Left lung (tissue), 10 donors: Measurements from ENCODE around the gene EFNA1. TPM values are rescaled to one million over a fixed set of nuclear protein-coding genes. Genes with fewer than 3 reads are reported as not detected.

Experiments
- ATAC-seq: fragments of 200-7000 bp; cut with Tn5 transposase; one replicate; pipeline ENCODE4 v1.9.1; 2020; ENCODE audit warnings: moderate library complexity
- DNase-seq, 4 donors: peaks; one replicate each; pipeline ENCODE4 v3.0.0-alpha.2; 2013 to 2020
- H3K27ac ChIP-seq, 2 donors: fragments of 200-600 bp; sonication (generic) in 1 of 2; one replicate each; pipeline versions ENCODE4 v1.5.0 to v1.8.0; 2020 to 2021
- H3K27me3 ChIP-seq, 2 donors: fragments of 200-600 bp; sonication (generic) in 1 of 2; one replicate each; pipeline versions ENCODE4 v1.5.0 to v1.8.0; 2020 to 2021
- H3K36me3 ChIP-seq, 2 donors: fragments of 200-600 bp; sonication (generic) in 1 of 2; one replicate each; pipeline versions ENCODE4 v1.5.0 to v1.8.0; 2020 to 2021
- H3K4me1 ChIP-seq, 2 donors: fragments of 200-600 bp; one replicate each; pipeline ENCODE4 v1.8.0; 2021
- H3K4me3 ChIP-seq, 2 donors: fragments of 200-600 bp; sonication (generic) in 1 of 2; one replicate each; pipeline versions ENCODE4 v1.5.0 to v1.8.0; 2020 to 2021; ENCODE audit warnings: mild to moderate bottlenecking in 1 of 2
- H3K9me3 ChIP-seq, 2 donors: fragments of 200-600 bp; sonication (generic) in 1 of 2; one replicate each; pipeline versions ENCODE4 v1.5.0 to v1.8.0; 2020 to 2021
- intact Hi-C, 2 donors: fragments of 100-400 bp; cut with DNase I; formaldehyde crosslinking; loops; one replicate each; pipeline versions ENCODE4 v1.11.2 to v1.14.2; 2022
- polyA plus RNA-seq, 6 donors: library from polyadenylated mRNA; unstranded; fragments of 120-200 nt; gene quantifications; one replicate each; pipeline ENCODE4 v1.2.1, GENCODE V29; 2013; ENCODE audit not compliant: insufficient read length in 6 of 6
- total RNA-seq, 2 donors: library from RNA; stranded (reverse); fragmentation: NEBNext Ultra II Directional; extraction: Animal tissue kit (Norgen Biotek cat#: 25700); gene quantifications; one replicate each; pipeline ENCODE4 v1.2.1, GENCODE V29; 2021
- TF ChIP-seq, protein P1 (sequence below), 2 donors: fragments of 200-600 bp; sonication (generic) in 1 of 2; IDR thresholded peaks; one replicate each; pipeline versions ENCODE4 v1.5.0 to v1.8.0; 2021; ENCODE audit warnings: antibody characterized with exemption in 2 of 2
- donor health status: DM: no; HTN: yes; CAD: no.
- donor health status: DM: no; HTN: no; CAD: no.

Gene EFNA1
- total and polyA plus RNA-seq, 8 donors: 63.7 to 148 (median 98.4) TPM

DNA sequence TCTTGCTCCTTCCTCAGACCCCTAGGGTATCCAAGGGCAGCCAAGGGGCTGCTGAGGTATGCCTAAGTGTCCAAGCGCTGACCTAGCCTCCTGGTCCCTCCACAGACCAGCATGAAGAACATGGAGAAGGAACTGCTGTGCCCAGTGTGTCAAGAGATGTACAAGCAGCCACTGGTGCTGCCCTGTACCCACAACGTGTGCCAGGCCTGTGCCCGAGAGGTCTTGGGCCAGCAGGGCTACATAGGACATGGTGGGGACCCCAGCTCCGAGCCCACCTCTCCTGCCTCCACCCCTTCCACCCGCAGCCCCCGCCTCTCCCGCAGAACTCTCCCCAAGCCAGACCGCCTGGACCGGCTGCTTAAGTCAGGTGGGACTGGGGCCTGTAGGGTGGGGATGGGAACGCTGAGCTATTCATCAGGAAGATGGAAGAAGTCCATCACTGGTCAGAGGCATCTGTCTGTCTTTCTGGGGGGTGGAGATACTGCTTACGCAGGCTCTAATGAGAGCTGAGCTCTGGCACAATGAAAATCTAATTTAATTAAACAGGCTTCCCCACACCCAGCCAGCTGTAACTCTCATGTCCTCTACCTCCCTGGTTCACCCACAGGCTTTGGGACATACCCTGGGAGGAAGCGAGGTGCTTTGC lies 47.7 kb downstream of the EFNA1 start:
- Histone ChIP-seq H3K9me3 (no peaks in the 10 kb centered on the region), H3K4me1 (peaks cover 11 to 63% of the 10 kb centered on the region in 2 donors), H3K4me3 (no peak overlapping the region), H3K27ac (no peak overlapping the region), H3K27me3 (peaks cover 0 to 19% of the 10 kb centered on the region in 2 donors), H3K36me3 (peaks cover 0 to 7% of the 10 kb centered on the region in 2 donors)
- no peak for ATAC-seq
- TF ChIP-seq, protein P1, sequence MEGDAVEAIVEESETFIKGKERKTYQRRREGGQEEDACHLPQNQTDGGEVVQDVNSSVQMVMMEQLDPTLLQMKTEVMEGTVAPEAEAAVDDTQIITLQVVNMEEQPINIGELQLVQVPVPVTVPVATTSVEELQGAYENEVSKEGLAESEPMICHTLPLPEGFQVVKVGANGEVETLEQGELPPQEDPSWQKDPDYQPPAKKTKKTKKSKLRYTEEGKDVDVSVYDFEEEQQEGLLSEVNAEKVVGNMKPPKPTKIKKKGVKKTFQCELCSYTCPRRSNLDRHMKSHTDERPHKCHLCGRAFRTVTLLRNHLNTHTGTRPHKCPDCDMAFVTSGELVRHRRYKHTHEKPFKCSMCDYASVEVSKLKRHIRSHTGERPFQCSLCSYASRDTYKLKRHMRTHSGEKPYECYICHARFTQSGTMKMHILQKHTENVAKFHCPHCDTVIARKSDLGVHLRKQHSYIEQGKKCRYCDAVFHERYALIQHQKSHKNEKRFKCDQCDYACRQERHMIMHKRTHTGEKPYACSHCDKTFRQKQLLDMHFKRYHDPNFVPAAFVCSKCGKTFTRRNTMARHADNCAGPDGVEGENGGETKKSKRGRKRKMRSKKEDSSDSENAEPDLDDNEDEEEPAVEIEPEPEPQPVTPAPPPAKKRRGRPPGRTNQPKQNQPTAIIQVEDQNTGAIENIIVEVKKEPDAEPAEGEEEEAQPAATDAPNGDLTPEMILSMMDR (IDR thresholded peaks at IDR 0.05): no peak
- DNase-seq: peak in 1 of 4 donors; percentile 79
- intact Hi-C loops: no loop called here

DNA sequence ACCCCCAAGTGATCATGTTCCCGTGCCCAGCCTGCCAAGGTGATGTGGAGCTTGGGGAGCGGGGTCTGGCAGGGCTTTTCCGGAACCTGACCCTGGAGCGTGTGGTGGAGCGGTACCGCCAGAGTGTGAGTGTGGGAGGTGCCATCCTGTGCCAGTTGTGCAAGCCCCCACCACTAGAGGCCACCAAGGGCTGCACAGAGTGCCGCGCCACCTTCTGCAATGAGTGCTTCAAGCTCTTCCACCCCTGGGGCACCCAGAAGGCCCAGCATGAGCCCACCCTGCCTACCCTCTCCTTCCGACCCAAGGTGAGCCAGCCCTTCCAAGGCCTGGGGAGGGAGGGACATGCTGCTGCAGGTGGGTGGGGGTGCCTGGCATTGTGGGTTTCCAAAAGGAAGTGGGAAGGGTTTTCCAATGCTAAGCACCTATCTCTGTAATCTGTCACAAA lies 48.3 kb downstream of the EFNA1 start:
- Histone ChIP-seq H3K27me3 (peaks cover 0 to 19% of the 10 kb centered on the region in 2 donors), H3K4me1 (peaks cover 11 to 63% of the 10 kb centered on the region in 2 donors), H3K4me3 (no peak overlapping the region), H3K9me3 (no peaks in the 10 kb centered on the region), H3K36me3 (peaks cover 0 to 2% of the 10 kb centered on the region in 2 donors), H3K27ac (no peak overlapping the region)
- TF ChIP-seq, protein P1 (IDR thresholded peaks at IDR 0.05): no peak
- ATAC-seq (no peak), DNase-seq (peak in 1 of 4 donors; percentile 65)
- intact Hi-C loops: no loop called here

GRCh38 chr1:155176544-155177071 lies 48.9 kb downstream of the EFNA1 start:
- Histone ChIP-seq H3K4me1 (peaks cover 11 to 60% of the 10 kb centered on the region in 2 donors), H3K9me3 (no peaks in the 10 kb centered on the region), H3K27me3 (peaks cover 0 to 19% of the 10 kb centered on the region in 2 donors), H3K4me3 (no peak overlapping the region), H3K36me3 (no peaks in the 10 kb centered on the region), H3K27ac (peak overlapping the region; percentile 15 to 24)
- DNase-seq (peak in 3 of 4 donors; percentile 83 to 92 (median 86)), ATAC-seq (peak; percentile 73)
- TF ChIP-seq, protein P1 (IDR thresholded peaks at IDR 0.05): peak; percentile 96 to 98
- intact Hi-C loops: no loop called here

DNA sequence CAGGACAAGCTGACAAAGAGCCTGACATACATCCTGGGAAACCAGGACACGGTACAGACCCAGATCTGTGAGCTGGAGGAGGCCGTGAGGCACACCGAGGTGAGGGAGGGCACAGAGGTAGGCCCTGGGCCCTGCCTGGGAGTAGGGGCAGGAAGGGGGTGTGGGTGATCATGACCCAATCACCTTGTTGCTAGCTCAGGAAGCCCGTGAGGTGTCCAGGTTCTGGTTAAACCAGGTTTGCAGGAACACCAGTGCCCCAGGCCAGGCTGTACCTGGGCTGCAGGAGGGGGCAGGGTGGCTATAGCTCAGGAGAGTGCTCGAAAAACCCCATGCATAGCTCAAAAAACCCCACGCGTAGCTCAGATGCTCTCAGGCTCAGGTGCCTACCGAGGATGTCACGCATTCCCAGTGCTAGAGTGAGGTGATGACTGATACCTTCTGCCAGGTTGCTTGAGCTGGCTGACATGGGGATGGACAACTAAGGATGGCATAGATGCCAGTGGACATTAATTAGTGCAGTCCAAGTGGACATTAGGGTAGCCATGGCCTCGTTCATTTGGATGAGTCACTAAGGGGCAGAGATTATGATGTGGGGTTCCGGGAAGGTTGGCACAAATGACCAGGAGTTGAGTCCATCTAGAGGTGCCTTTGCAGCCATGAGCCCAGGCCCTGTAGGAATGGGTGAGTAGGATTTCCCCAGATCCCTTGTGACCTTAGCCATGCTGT lies 49.7 kb downstream of the EFNA1 start:
- Histone ChIP-seq H3K27ac (peak overlapping the region; percentile 15 to 24), H3K4me1 (peaks cover 7 to 53% of the 10 kb centered on the region in 2 donors), H3K27me3 (peaks cover 0 to 19% of the 10 kb centered on the region in 2 donors), H3K36me3 (no peaks in the 10 kb centered on the region), H3K9me3 (no peaks in the 10 kb centered on the region), H3K4me3 (no peak overlapping the region)
- DNase-seq (peak in 1 of 4 donors; percentile 60), ATAC-seq (peak; percentile 37)
- TF ChIP-seq, protein P1 (IDR thresholded peaks at IDR 0.05): no peak
- intact Hi-C loops: no loop called here

DNA sequence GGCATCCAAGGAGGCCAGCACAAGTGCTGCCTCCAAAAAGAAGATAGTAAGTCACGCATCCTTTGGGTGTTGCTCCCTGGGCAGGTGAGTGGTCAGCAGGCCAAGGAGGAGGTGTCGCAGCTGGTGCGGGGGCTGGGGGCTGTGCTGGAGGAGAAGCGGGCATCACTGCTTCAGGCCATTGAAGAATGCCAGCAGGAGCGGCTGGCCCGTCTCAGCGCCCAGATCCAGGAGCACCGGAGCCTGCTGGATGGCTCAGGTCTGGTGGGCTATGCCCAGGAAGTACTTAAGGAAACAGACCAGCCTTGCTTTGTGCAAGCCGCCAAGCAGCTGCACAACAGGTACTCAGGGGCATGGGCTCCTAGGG lies 50.2 kb downstream of the EFNA1 start:
- TF ChIP-seq, protein P1 (IDR thresholded peaks at IDR 0.05): no peak
- ATAC-seq: no peak
- Histone ChIP-seq H3K27ac (no peak overlapping the region), H3K4me3 (peak overlapping the region in 1 of 2 donors; percentile 21), H3K4me1 (peaks cover 5 to 49% of the 10 kb centered on the region in 2 donors), H3K27me3 (peaks cover 0 to 19% of the 10 kb centered on the region in 2 donors), H3K36me3 (no peaks in the 10 kb centered on the region), H3K9me3 (no peaks in the 10 kb centered on the region)
- intact Hi-C loops: no loop called here
- no peak for DNase-seq
